RWPE2 (cell line): Measurements from ENCODE around the gene ARNT2.

Experiments
- ATAC-seq: fragments of 200-7000 bp; cut with Tn5 transposase; 3 replicates; pipeline ENCODE4 v1.9.1; 2021; ENCODE audit warnings: low read depth
- DNase-seq: peaks from one replicate; pipeline ENCODE4 v3.0.0-alpha.2; 2020; ENCODE audit warnings: low spot score
- H3K27ac ChIP-seq: fragments of 450-650 bp; 2 replicates; pipeline ENCODE4 v1.5.1; 2017; ENCODE audit warnings: mild to moderate bottlenecking; ENCODE audit not compliant: poor library complexity, severe bottlenecking
- H3K27me3 ChIP-seq: fragments of 250-450 bp; sonication (Bioruptor Pico); 2 replicates; pipeline ENCODE4 v1.5.1; 2021; ENCODE audit warnings: mild to moderate bottlenecking, moderate library complexity; ENCODE audit not compliant: insufficient read depth, poor library complexity, severe bottlenecking
- H3K36me3 ChIP-seq: fragments of 250-450 bp; sonication (Bioruptor Pico); 2 replicates; pipeline ENCODE4 v1.5.1; 2020; ENCODE audit warnings: low read depth, mild to moderate bottlenecking, moderate library complexity
- H3K4me1 ChIP-seq: fragments of 250-450 bp; sonication (Bioruptor Pico); 2 replicates; pipeline ENCODE4 v1.5.1; 2021; ENCODE audit warnings: mild to moderate bottlenecking, moderate library complexity; ENCODE audit not compliant: insufficient read depth, poor library complexity, severe bottlenecking
- H3K4me3 ChIP-seq: fragments of 250-450 bp; sonication (Bioruptor Pico); 2 replicates; pipeline ENCODE4 v1.5.1; 2021; ENCODE audit warnings: mild to moderate bottlenecking, moderate library complexity; ENCODE audit not compliant: severe bottlenecking
- H3K9me3 ChIP-seq: fragments of 250-450 bp; sonication (Bioruptor Pico); 2 replicates; pipeline ENCODE4 v1.5.1; 2021; ENCODE audit warnings: mild to moderate bottlenecking, moderate library complexity; ENCODE audit not compliant: severe bottlenecking
- CTCF ChIP-seq: fragments of 450-650 bp; IDR thresholded peaks from one replicate; pipeline ENCODE4 v1.5.1; 2017; ENCODE audit warnings: mild to moderate bottlenecking, moderate library complexity; ENCODE audit not compliant: poor library complexity, severe bottlenecking

ARNT2 gene

GRCh38 chr15:80404761-80405553 is 775 bp downstream of the ARNT2 start:
- Histone ChIP-seq H3K27me3 (peaks cover 81% of the 10 kb centered on the region), H3K4me3 (peak overlapping the region; percentile 40), H3K27ac (no peak overlapping the region), H3K4me1 (no peaks in the 10 kb centered on the region), H3K9me3 (no peaks in the 10 kb centered on the region), H3K36me3 (no peaks in the 10 kb centered on the region)
- no peak for TF ChIP-seq CTCF
- DNase-seq (no peak), ATAC-seq (no peak)

GRCh38 chr15:80405554-80405850 is 1.3 kb downstream of the ARNT2 start:
- H3K27ac ChIP-seq: no peak overlapping the region
- DNase-seq (no peak), ATAC-seq (no peak)
- TF ChIP-seq CTCF: no peak
- H3K4me1 ChIP-seq: no peaks in the 10 kb centered on the region
- H3K9me3 ChIP-seq: no peaks in the 10 kb centered on the region
- H3K36me3 ChIP-seq: no peaks in the 10 kb centered on the region
- no peak overlapping the region for H3K4me3 ChIP-seq
- H3K27me3 ChIP-seq: peaks cover 78% of the 10 kb centered on the region

- Histone ChIP-seq H3K27ac (no peak overlapping the region), H3K36me3 (no peaks in the 10 kb centered on the region), H3K4me3 (no peak overlapping the region), H3K9me3 (no peaks in the 10 kb centered on the region), H3K27me3 (peaks cover 81% of the 10 kb centered on the region), H3K4me1 (no peaks in the 10 kb centered on the region)
- no peak for TF ChIP-seq CTCF
- DNase-seq: no peak
- no peak for ATAC-seq
These were observed 1.8 kb downstream of the ARNT2 start for GRCh38 chr15:80405970-80406369.

- Histone ChIP-seq H3K27me3 (peaks cover 42% of the 10 kb centered on the region), H3K36me3 (no peaks in the 10 kb centered on the region), H3K4me3 (no peak overlapping the region), H3K27ac (no peak overlapping the region), H3K9me3 (no peaks in the 10 kb centered on the region), H3K4me1 (no peaks in the 10 kb centered on the region)
- DNase-seq (no peak), ATAC-seq (no peak)
- TF ChIP-seq CTCF: no peak
These were observed 7.7 kb downstream of the ARNT2 start for GRCh38 chr15:80411788-80412288.
